ENCODE measurements around the gene TMEM215. TPM values are rescaled to one million over a fixed set of nuclear protein-coding genes. Genes with fewer than 3 reads are reported as not detected.

TMEM215 gene
- polyA plus RNA-seq, 1 donor from 2014 or later: not detected

GRCh38 chr9:32807217-32807616 lies 23.9 kb downstream of the TMEM215 start:
- TF ChIP-seq CTCF (IDR thresholded peaks at IDR 0.05; ENCODE audit: poor library complexity, severe bottlenecking) (no peak), MXI1 (conservative IDR thresholded peaks at IDR 0.05; ENCODE audit: poor library complexity, severe bottlenecking) (no peak), EP300 (conservative IDR thresholded peaks at IDR 0.05; ENCODE audit: poor library complexity, severe bottlenecking) (no peak), RAD21 (conservative IDR thresholded peaks at IDR 0.05) (no peak), EZH2 (IDR thresholded peaks at IDR 0.05; ENCODE audit: borderline replicate concordance, insufficient read depth, low read length, poor library complexity, severe bottlenecking) (no peak), POLR2AphosphoS5 (IDR thresholded peaks at IDR 0.05) (no peak), SMC3 (conservative IDR thresholded peaks at IDR 0.05; ENCODE audit: poor library complexity) (no peak), REST (IDR thresholded peaks at IDR 0.05; ENCODE audit: borderline replicate concordance) (no peak), TAF1 (IDR thresholded peaks at IDR 0.05; ENCODE audit: low read depth) (no peak)
- Histone ChIP-seq H3K9me3 (ENCODE audit: low read length) (no peaks in the 10 kb centered on the region), H3K79me2 (replicated peaks; ENCODE audit: insufficient read depth, low read length) (no peaks in the 10 kb centered on the region), H2AFZ (ENCODE audit: low read depth, low read length) (no peak overlapping the region), H3K9me2 (ENCODE audit: insufficient read depth, low read length) (no peaks in the 10 kb centered on the region), H3K36me3 (ENCODE audit: insufficient read depth, low read length) (no peaks in the 10 kb centered on the region), H3K27ac (ENCODE audit: low read length) (no peak overlapping the region), H4K20me1 (ENCODE audit: insufficient read depth) (no peaks in the 10 kb centered on the region), H3K9ac (ENCODE audit: low read length) (no peak overlapping the region), H3K27me3 (ENCODE audit: insufficient read depth, low read depth, low read length) (no peaks in the 10 kb centered on the region), H3F3A (ENCODE audit: insufficient read depth, low read length, poor library complexity, severe bottlenecking) (no peaks in the 10 kb centered on the region), H3K4me3 (ENCODE audit: low read length) (no peak overlapping the region), H3K4me2 (ENCODE audit: low read length) (no peak overlapping the region)

- TF ChIP-seq EP300 (conservative IDR thresholded peaks at IDR 0.05; ENCODE audit: poor library complexity, severe bottlenecking): no peak
- TF ChIP-seq MXI1 (conservative IDR thresholded peaks at IDR 0.05; ENCODE audit: poor library complexity, severe bottlenecking): no peak
- TF ChIP-seq SMC3 (conservative IDR thresholded peaks at IDR 0.05; ENCODE audit: poor library complexity): no peak
- no peak for TF ChIP-seq POLR2AphosphoS5 (IDR thresholded peaks at IDR 0.05)
- TF ChIP-seq REST (IDR thresholded peaks at IDR 0.05; ENCODE audit: borderline replicate concordance): no peak
- TF ChIP-seq RAD21 (conservative IDR thresholded peaks at IDR 0.05): no peak
- TF ChIP-seq CTCF (IDR thresholded peaks at IDR 0.05; ENCODE audit: poor library complexity, severe bottlenecking): no peak
- TF ChIP-seq EZH2 (IDR thresholded peaks at IDR 0.05; ENCODE audit: borderline replicate concordance, insufficient read depth, low read length, poor library complexity, severe bottlenecking): no peak
- TF ChIP-seq TAF1 (IDR thresholded peaks at IDR 0.05; ENCODE audit: low read depth): no peak
- no peaks in the 10 kb centered on the region for H3K27me3 ChIP-seq (ENCODE audit: insufficient read depth, low read depth, low read length)
- no peaks in the 10 kb centered on the region for H3K36me3 ChIP-seq (ENCODE audit: insufficient read depth, low read length)
- no peak overlapping the region for H3K27ac ChIP-seq (ENCODE audit: low read length)
- H3F3A ChIP-seq (ENCODE audit: insufficient read depth, low read length, poor library complexity, severe bottlenecking): no peaks in the 10 kb centered on the region
- no peaks in the 10 kb centered on the region for H3K9me2 ChIP-seq (ENCODE audit: insufficient read depth, low read length)
- no peak overlapping the region for H3K9ac ChIP-seq (ENCODE audit: low read length)
- no peak overlapping the region for H3K4me2 ChIP-seq (ENCODE audit: low read length)
- no peaks in the 10 kb centered on the region for H3K79me2 ChIP-seq (replicated peaks; ENCODE audit: insufficient read depth, low read length)
- no peak overlapping the region for H3K4me3 ChIP-seq (ENCODE audit: low read length)
- H3K9me3 ChIP-seq (ENCODE audit: low read length): no peaks in the 10 kb centered on the region
- H4K20me1 ChIP-seq (ENCODE audit: insufficient read depth): no peaks in the 10 kb centered on the region
- no peak overlapping the region for H2AFZ ChIP-seq (ENCODE audit: low read depth, low read length)
Measured at GRCh38 chr9:32811246-32811645, 27.9 kb downstream of the TMEM215 start.
